Loucy (cell line): Measurements from ENCODE around the gene STK32C.

Source experiments
- CTCF ChIP-seq: fragments of 200-600 bp; sonication (generic); conservative IDR thresholded peaks from 2 replicates; pipeline ENCODE4 v1.5.1; 2014; ENCODE audit warnings: mild to moderate bottlenecking, antibody characterized with exemption, low read length
- EZH2phosphoT487 ChIP-seq: fragments of 200-600 bp; IDR thresholded peaks from 2 replicates; pipeline ENCODE4 v1.6.1; 2018; ENCODE audit warnings: antibody characterized with exemption, mild to moderate bottlenecking, moderate library complexity, borderline replicate concordance

- TF ChIP-seq CTCF, result no peak
- TF ChIP-seq EZH2phosphoT487, result no peak
Measured at GRCh38 chr10:132175907-132176581, 131.7 kb downstream of the STK32C start.
